ENCODE results near the gene TTC9B.

DNA sequence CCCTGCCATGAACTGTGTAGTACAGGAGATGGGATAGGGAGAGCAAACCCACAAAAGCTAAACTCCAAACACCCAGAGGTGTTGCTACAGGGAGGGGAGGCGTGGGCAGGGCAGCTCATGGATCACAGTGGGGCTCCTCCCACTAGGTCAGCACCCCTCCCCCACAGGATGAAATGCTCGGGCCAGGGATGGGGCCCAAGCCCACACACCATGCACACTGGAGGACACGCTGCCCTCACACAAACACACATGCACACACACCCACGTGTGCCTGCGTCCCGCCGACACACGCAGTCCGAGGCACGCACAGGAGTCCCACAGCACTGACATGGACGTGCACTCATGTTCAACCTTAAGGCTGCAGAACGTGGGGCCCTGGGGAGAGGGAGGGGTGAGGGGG lies 14.3 kb upstream of the TTC9B start:
- TF ChIP-seq CTCF (conservative IDR thresholded peaks at IDR 0.05), result no peak
- TF ChIP-seq EZH2 (IDR thresholded peaks at IDR 0.05; ENCODE audit: low read depth), result no peak
